Measurements from ENCODE around the gene HELQ. TPM values are rescaled to one million over a fixed set of nuclear protein-coding genes. Genes with fewer than 3 reads are reported as not detected.

Gene HELQ
- total and polyA plus RNA-seq, 9 of the 15 experiments (the other 6 are each of a cell fraction or from before 2014, with no cell fraction given), result 3.5 to 15.2 (median 11.9) TPM

DNA sequence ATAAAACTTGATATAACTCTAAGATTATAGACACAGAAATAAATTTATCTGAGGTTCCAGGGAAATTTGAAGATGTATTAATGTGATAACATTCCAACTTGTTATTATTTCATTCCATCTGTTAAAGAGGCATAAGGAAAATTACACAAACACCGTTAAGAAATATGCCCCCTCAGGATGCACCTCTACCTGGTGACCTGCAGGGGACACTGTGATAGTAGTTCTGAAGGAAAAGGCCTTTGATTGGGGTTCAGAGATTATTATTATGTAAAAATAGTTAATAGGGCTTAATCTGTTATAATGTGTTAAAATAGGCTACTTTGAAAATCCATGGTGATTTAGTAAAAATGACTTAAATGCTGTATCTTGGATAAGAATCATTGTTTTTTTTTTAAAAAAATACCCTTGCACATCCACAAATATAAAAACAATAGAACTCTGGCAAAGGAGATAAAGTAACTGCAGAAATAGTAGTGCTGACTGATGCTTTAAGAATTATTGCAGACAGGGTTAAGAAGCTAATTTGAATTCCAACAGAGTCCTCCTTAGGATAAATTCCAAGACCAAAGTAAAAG is 35.3 kb upstream of the HELQ start:
- ATAC-seq, result peak; percentile 41; the same call in 1 of the 3 replicates
- TF ChIP-seq EGR1 (conservative IDR thresholded peaks at IDR 0.05) (no peak), ZNF184 (CRISPR knock-in tag; IDR thresholded peaks at IDR 0.05) (no peak), SIN3A (IDR thresholded peaks at IDR 0.05; ENCODE audit: borderline replicate concordance in 2 of 2, control insufficient read depth in 1 of 2, low read depth in 2 of 2, low read length in 2 of 2) (no peak), RBM17 (IDR thresholded peaks at IDR 0.05; ENCODE audit: borderline replicate concordance, low read depth, low read length) (no peak), KLF16 (IDR thresholded peaks at IDR 0.05) (peak; percentile 35; the same call in 1 of the 2 replicates), RAD21 (CRISPR knock-in tag; conservative IDR thresholded peaks at IDR 0.05 in 1 of 2, IDR thresholded peaks at IDR 0.05 in 1 of 2) (peak; percentile 48 to 66; a peak in 3 of 4 replicates)
- TF ChIP-seq, protein P1, sequence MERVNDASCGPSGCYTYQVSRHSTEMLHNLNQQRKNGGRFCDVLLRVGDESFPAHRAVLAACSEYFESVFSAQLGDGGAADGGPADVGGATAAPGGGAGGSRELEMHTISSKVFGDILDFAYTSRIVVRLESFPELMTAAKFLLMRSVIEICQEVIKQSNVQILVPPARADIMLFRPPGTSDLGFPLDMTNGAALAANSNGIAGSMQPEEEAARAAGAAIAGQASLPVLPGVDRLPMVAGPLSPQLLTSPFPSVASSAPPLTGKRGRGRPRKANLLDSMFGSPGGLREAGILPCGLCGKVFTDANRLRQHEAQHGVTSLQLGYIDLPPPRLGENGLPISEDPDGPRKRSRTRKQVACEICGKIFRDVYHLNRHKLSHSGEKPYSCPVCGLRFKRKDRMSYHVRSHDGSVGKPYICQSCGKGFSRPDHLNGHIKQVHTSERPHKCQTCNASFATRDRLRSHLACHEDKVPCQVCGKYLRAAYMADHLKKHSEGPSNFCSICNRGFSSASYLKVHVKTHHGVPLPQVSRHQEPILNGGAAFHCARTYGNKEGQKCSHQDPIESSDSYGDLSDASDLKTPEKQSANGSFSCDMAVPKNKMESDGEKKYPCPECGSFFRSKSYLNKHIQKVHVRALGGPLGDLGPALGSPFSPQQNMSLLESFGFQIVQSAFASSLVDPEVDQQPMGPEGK (CRISPR knock-in tag; IDR thresholded peaks at IDR 0.05; ENCODE audit: borderline replicate concordance), result no peak
- TF ChIP-seq, protein P2, sequence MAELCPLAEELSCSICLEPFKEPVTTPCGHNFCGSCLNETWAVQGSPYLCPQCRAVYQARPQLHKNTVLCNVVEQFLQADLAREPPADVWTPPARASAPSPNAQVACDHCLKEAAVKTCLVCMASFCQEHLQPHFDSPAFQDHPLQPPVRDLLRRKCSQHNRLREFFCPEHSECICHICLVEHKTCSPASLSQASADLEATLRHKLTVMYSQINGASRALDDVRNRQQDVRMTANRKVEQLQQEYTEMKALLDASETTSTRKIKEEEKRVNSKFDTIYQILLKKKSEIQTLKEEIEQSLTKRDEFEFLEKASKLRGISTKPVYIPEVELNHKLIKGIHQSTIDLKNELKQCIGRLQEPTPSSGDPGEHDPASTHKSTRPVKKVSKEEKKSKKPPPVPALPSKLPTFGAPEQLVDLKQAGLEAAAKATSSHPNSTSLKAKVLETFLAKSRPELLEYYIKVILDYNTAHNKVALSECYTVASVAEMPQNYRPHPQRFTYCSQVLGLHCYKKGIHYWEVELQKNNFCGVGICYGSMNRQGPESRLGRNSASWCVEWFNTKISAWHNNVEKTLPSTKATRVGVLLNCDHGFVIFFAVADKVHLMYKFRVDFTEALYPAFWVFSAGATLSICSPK (IDR thresholded peaks at IDR 0.05; ENCODE audit: borderline replicate concordance), result no peak

More for the DNA sequence above, 35.3 kb upstream of the HELQ start:
- H4K20me1 ChIP-seq (replicated peaks; ENCODE audit: control insufficient read depth, insufficient read depth, low read length), result no peaks in the 10 kb centered on the region
- no peak overlapping the region for H3K4me2 ChIP-seq (ENCODE audit: insufficient read depth, low read length)
- no peaks in the 10 kb centered on the region for H3K9me3 ChIP-seq (replicated peaks; ENCODE audit: control insufficient read depth, insufficient read depth, low read depth, low read length)
- in situ Hi-C loops (cut with MboI), result no loop called here
- H3K79me2 ChIP-seq (ENCODE audit: control insufficient read depth, insufficient read depth, low read length), result no peaks in the 10 kb centered on the region
- DNase-seq (ENCODE audit: extremely low read depth in 1 of 4, low spot score in 3 of 4) (peak; percentile 63 to 76 (median 70)), FAIRE-seq (peak; percentile 68)
- no TSS peak for BruUV-seq (replicated peaks)
- H3K36me3 ChIP-seq (ENCODE audit: control insufficient read depth, insufficient read depth, low read length), result no peaks in the 10 kb centered on the region
- ChIA-PET POLR2A (no interaction called here), CTCF (ENCODE audit: low intra/inter-chr PET ratio) (interaction anchor here (2.0 kb wide), 1 partner anchor 149 kb away, joined by 11 read pairs; no protein-coding TSS in a partner anchor)
- no peaks in the 10 kb centered on the region for H3K27me3 ChIP-seq (ENCODE audit: control insufficient read depth in 2 of 2, insufficient read depth in 2 of 2, low read length in 2 of 2)
- no peak overlapping the region for H3K27ac ChIP-seq (ENCODE audit: extremely low read depth, low read depth, low read length)
- intact Hi-C loops (cut with micrococcal nuclease), result loop anchor here (2.0 kb wide), 2 partner anchors 18 to 148 kb away; no protein-coding TSS in a partner anchor
- H3K9ac ChIP-seq (ENCODE audit: insufficient read depth in 1 of 2, low read depth in 2 of 2, low read length in 2 of 2), result no peak overlapping the region
- peaks cover 18 to 23% of the 10 kb centered on the region in 2 experiments; a peak in 4 of 5 replicates for H3K4me1 ChIP-seq (replicated peaks in 1 of 2; ENCODE audit: control insufficient read depth in 2 of 2, insufficient read depth in 2 of 2, low read length in 2 of 2)
- H3K4me3 ChIP-seq, result no peak overlapping the region
- no peak overlapping the region for H2AFZ ChIP-seq (ENCODE audit: low read depth, low read length)
- no peaks in the 10 kb centered on the region for H3K9me1 ChIP-seq (ENCODE audit: control insufficient read depth, insufficient read depth, low read length)
- WGBS (ENCODE audit: insufficient coverage, low coverage, missing lambda C conversion rate), result 21% methylated on average over 1 of the region's 1 CpG

Measured in K562 (cell line).